GM19397 (cell line): ENCODE results near the gene INS.

ENCODE experiments used
- ATAC-seq: cut with Tn5 transposase; IDR thresholded peaks from one replicate; pipeline ENCODE4 v1.9.1; 2021; ENCODE audit warnings: mild to moderate bottlenecking, moderate library complexity; ENCODE audit not compliant: unreplicated experiment

Gene INS

GRCh38 chr11:2167141-2168045 is 6.4 kb upstream of the INS start:
- ATAC-seq = no peak

GRCh38 chr11:2166091-2166851 is 5.3 kb upstream of the INS start:
- no peak for ATAC-seq

GRCh38 chr11:2165571-2165970 is 4.6 kb upstream of the INS start:
- ATAC-seq = no peak

GRCh38 chr11:2164861-2165555 is 4.0 kb upstream of the INS start:
- no peak for ATAC-seq

- no peak for ATAC-seq
Observed at GRCh38 chr11:2164081-2164480, 3.1 kb upstream of the INS start.

GRCh38 chr11:2163428-2163978 is 2.5 kb upstream of the INS start:
- no peak for ATAC-seq

- no peak for ATAC-seq
Observed at GRCh38 chr11:2159536-2160413, 1.2 kb downstream of the INS start.

- ATAC-seq = no peak
Observed at GRCh38 chr11:2158966-2159365, 2.0 kb downstream of the INS start.

GRCh38 chr11:2158296-2158737 is 2.7 kb downstream of the INS start:
- no peak for ATAC-seq

- ATAC-seq = no peak
Observed at GRCh38 chr11:2157294-2158040, 3.5 kb downstream of the INS start.

GRCh38 chr11:2156416-2157182 is 4.4 kb downstream of the INS start:
- ATAC-seq = no peak

- no peak for ATAC-seq
Observed at GRCh38 chr11:2155511-2155910, 5.5 kb downstream of the INS start.

- no peak for ATAC-seq
Observed at GRCh38 chr11:2154889-2155288, 6.1 kb downstream of the INS start.

- no peak for ATAC-seq
Observed at GRCh38 chr11:2154195-2154585, 6.8 kb downstream of the INS start.

- ATAC-seq = no peak
Observed at GRCh38 chr11:2153581-2154194, 7.3 kb downstream of the INS start.

GRCh38 chr11:2151500-2152257 is 9.3 kb downstream of the INS start:
- ATAC-seq = no peak
